HG02870 (cell line): ENCODE results near the gene UBXN11.
A peak's percentile ranks its signal among the peaks of the same experiment; 100 is the strongest.

Experiments
- ATAC-seq: cut with Tn5 transposase; IDR thresholded peaks from one replicate; pipeline ENCODE4 v1.9.1; 2021; ENCODE audit warnings: mild to moderate bottlenecking, moderate library complexity; ENCODE audit not compliant: unreplicated experiment

The UBXN11 gene, protein sequence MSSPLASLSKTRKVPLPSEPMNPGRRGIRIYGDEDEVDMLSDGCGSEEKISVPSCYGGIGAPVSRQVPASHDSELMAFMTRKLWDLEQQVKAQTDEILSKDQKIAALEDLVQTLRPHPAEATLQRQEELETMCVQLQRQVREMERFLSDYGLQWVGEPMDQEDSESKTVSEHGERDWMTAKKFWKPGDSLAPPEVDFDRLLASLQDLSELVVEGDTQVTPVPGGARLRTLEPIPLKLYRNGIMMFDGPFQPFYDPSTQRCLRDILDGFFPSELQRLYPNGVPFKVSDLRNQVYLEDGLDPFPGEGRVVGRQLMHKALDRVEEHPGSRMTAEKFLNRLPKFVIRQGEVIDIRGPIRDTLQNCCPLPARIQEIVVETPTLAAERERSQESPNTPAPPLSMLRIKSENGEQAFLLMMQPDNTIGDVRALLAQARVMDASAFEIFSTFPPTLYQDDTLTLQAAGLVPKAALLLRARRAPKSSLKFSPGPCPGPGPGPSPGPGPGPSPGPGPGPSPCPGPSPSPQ

DNA sequence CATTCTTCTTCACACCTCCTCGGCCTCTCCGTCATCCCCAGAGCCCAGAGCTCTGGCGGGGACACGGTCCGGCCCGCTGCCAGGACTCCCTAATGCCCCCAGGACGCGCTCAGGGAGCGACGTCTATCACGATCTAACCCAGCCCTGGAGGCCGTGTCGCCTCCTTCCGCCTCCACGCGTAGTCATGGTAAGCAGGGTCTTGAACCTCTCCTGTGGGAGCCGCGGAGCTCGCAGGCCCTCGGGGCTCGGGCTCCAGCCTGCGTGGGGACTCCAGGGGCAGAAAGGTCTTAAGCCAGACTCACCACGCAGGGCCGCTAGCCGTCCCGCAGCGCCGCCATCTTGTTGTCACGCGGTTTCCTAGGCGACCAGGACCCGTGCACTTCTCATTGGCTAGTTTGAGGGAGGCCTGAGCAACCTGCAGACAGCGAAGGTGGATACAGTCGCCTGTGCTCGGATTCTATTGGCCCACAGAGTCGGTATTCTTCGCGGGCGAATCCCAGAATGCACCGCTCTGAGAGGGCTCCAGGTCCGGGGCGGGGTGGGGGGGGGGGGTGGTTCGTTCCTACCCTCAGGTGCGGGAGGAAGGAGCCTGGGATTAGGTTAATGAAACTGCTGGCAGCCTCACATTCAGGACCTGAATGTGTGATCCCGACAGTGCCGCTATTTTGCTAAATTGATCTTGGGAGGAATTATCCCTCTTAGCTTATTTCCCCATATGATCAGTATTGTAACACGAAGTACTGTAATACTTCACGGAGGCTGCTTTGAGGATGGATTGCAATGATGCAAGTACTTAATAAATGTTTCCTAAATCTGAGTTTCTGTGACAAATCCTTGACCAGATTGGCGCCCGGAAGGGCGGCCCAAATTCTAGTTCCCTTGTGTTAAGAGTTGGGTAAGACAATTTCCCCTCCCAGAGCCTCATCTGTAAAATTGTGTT is at the start of gene UBXN11:
Gene UBXN11, minus strand, starts transcription at position 347 of the 940 bp plus-strand sequence. CDS start 3,753 bp downstream, outside the sequence.
- ATAC-seq, result peak; percentile 98

DNA sequence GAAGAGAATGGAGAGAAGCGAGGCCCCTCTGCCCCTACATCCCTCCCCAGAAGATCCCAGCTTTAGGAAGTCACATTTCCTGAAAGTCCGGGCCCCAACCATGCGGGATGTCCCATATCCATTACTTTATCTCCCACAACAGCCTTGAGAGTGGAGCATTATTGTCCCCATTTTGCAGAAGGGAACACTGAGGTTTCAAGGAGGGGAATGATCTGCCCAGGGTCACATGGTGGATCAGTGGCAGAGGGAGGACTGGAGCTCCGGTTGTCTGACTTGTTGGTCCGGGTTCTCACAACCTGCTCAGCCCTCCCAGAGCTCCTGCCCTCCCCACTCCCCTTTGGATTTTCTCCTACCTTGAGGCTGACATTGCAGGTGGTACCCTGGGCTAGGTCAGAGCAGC is 49.7 kb upstream of the UBXN11 start:
- no peak for ATAC-seq

DNA sequence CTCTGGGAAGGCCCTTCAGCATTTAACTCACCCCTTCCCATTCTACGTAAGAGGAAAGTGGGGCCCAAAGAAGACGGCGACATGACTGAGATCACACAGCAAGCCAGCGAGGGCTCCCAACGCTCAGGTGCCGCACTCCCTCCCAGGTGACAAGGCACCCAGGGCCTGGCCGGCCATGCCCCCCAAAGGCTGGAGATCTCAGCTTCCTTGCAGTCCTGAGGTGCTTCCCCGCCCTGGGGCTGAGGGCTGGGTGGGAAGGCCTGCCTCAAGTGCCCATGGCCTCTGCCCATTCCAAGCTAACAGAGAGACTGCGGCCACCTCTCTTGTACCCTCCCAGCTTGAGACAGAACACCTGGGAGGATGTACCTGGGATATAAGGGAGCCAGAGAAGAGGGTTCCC is 48.5 kb upstream of the UBXN11 start:
- ATAC-seq, result no peak

GRCh38 chr1:26353976-26354820 is 47.8 kb upstream of the UBXN11 start, which contains the start of gene CRYBG2:
Gene CRYBG2, minus strand, starts transcription at chr1:26354130. Its CDS starts 7,473 bp downstream, at chr1:26346657.
- ATAC-seq, result no peak

GRCh38 chr1:26353210-26353859 is 46.9 kb upstream of the UBXN11 start:
- no peak for ATAC-seq

DNA sequence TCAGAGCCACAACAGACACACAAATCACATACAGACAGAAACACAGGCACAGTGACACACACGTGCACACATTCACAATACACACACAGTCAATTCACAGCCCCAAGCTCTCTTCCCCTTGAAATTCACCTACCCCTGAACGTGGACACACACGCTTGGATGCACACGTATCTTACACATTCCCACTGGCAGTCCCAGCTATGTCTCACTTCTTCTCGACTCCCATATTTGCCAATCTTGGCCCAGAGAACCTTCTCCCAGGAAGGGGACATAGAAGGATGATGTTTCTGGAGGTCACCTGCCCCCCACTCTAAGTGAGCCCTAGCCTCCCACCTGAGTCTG is 45.9 kb upstream of the UBXN11 start:
- ATAC-seq, result no peak

DNA sequence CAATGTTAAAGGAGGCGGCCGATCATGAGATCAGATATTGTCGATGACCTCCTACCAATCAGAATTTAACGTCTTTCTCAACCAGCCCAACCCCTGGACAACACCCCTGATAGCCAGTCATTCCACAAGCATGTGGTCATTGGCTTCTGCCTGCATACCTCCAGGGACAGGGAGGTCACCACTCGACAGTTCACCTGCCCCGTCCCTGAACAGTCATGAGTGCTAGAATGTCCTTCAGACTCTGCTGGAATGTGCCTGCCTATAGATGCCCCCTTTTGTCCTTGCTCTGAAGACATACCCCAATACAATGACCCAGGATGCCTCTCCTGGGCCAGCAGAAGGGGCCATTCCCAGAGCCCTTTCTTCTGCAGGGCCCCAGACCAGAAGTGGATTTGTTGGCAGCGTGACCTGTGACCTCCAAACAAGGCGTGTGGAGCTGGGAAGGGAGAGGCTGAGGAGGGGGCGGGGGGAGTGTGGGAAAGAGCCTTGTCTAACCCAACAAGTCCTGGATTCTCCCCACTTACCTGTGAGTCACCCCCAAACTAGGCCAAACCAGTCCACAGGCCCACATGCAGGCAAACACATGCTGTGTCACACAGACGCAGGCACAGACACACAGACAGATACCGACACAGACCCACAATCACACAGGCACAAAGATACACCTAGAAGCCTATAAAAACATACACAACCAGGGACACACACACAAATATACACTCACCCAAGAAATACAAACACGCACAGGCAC is 45.3 kb upstream of the UBXN11 start:
- ATAC-seq, result no peak

- ATAC-seq, result no peak
Measured at GRCh38 chr1:26350701-26351589, 44.5 kb upstream of the UBXN11 start.

GRCh38 chr1:26350343-26350700 is 43.9 kb upstream of the UBXN11 start:
- no peak for ATAC-seq

DNA sequence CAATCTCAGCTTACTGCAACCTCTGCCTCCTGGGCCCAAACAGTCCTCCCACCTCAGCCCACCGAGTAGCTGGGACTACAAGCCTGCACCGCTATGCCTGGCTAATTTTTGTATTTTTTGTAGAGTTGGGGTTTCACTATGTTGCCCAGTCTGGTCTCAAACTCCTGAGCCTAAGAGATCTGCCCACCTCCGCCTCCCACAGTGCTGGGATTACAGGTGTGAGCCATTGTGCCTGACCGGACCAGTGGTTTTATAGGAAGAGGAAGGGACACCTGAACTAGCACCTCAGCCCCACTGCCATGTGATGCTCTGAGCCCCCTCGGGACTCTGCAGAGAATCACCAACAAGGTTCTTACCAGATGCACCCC is 43.4 kb upstream of the UBXN11 start:
- no peak for ATAC-seq

DNA sequence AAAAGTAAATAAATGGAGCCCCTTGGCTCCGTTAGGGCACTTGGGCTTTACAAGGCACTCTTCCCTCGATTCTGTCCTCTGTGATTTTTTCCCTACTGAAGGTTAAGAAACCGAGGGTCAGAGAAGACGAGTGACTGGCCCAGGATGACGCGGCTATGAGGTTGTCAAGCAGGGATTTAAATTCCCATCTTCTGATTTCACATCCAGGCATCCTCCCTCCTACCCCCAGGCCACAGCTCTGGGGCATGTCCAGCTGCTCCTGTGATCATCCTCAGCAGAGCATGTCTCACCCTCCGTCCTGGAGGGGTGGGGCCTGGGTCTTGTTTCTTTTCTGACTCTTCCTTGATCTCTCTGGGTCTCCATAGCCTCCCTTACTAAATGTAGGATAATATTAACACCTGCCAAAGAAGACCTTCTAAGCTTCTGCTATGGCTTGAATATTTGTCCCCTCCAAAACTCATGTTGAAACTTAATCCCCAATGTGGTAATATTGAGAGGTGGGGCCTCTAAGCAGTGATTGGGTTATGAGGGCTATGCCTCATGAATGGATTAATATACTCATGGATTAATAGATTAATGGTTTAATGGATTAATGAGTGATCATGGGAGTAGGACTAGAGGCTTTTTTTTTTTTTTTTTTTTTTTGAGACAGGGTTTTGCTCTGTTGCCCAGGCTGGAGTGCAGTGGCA is 42.9 kb upstream of the UBXN11 start:
- ATAC-seq, result no peak

DNA sequence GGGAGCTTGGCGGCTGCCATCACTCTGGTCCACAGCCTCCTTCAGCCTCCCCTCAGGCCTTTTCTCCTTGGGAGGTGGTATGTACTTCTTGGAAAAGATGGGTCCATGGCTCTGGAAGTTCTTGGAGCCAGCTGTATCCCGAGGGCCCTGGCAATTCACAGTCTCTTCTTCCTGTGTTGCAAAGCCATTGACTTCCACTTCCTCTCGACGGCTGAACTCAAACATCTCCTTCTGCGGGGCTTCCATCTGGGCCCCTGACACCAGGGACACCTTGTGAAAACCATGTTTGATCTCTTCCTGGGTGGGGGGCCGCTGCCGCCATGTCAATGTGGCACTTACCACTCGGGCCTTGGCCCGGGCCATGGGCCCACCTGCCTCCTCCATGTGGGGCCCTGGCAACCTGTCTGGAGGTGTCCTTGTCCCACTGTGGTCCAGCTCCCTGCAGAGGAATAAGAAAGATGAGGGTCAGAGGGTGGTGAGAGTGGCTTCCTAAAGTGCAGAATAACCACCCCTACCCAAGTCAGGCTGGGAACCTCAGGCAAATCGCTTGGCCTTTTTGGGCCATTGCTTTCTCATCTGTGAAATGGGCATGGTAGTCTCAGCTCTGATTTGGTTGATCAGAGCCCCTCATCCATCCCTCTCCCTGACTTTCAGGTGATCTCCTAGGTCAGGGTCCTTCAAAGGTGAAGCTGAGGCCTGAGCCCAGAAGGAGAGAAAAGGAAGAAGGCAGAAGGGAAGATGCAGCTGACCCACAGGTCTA is 40.0 kb upstream of the UBXN11 start:
- ATAC-seq, result no peak

DNA sequence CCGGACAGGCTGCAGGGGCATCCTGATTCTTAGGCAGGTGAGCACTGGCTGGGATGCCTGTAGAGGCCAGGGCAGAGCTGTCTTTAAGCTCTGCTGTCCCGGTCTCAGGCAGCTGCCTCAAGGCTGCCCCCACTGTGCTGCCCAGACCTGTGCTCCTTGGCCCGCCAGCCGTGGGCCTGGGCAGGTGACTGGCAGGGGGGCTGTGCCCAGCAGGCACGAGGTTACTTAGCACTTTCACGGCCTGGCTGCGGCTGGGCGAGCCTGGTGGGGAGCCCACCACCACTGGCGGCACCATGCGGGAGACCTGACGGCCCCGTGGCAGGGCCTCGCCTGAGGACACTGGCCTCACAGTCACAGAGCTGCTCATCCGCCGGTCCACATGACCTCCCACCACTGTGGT is 39.3 kb upstream of the UBXN11 start:
- no peak for ATAC-seq

DNA sequence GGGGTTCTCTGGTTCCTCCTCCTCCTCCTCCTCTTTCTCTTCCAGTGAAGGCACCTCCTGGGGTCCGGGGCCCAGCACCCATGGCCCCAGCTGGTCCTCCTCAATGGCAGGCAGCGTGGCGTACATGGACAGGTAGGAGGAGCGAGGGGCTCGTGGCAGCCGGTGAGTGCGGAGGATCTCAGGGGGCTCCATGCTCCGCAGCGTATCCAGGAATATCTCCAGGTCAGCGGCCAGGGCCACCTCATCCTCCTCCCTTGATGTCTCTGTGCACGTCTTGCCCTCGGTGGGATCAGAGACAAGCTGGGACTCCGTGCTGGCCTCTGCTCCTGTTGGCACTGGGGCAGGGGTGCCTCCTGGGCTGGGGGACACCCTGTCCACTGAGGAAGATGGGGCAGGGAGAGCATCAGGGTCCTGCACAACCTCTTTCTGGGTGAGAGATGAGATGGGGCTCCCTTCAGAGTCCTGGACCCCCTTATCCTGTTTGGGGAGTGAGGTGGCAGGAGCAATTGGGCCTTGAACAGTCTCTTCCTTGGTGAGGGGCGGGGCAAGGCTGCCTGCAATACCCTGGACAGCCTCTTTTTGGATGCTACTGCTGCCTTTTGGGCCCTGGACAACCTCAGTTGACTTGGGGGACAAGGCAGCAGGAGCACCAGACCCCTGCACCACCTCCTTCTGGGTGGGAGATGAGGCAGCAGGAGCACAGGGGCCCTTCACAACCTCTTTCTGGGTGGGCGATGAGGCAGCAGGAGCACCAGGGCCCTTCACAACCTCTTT is 37.9 kb upstream of the UBXN11 start:
- no peak for ATAC-seq

DNA sequence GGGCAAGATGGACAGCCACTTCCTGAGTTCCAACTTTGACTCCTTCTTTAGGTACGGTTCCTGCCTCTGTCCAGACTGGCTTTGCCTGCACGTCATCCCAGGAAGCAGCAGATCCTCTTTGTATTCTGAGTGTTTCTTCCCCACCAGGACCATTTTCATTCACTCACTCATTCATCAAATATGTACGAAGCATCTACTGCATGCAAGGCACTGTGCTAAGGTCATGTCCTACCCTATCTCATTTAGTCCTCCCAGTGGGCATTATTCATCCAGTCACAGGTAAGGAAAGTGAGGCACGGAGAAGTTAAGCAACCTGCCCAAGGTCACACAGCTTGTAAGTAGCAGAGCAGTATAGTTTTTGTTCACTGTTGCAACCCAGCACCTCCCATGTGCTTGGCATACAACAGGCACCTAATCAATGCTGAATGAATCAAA is 33.6 kb upstream of the UBXN11 start:
- no peak for ATAC-seq

GRCh38 chr1:26338670-26339069 is 32.2 kb upstream of the UBXN11 start:
- no peak for ATAC-seq

GRCh38 chr1:26337625-26338024 is 31.2 kb upstream of the UBXN11 start:
- no peak for ATAC-seq
